NT2/D1 (cell line): Measurements from ENCODE around the gene RERE.

Experiments
- SUZ12 ChIP-seq: IDR thresholded peaks from 2 replicates; pipeline ENCODE4 v1.6.1; 2011; ENCODE audit not compliant: insufficient read length, insufficient read depth; ENCODE audit errors: extremely low read depth
- YY1 ChIP-seq: IDR thresholded peaks from 2 replicates; pipeline ENCODE4 v1.6.1; 2011; ENCODE audit not compliant: insufficient read length, insufficient read depth
- ZNF274 ChIP-seq: IDR thresholded peaks from 2 replicates; pipeline ENCODE4 v1.6.1; 2011; ENCODE audit warnings: mild to moderate bottlenecking, low read depth, low read length

DNA sequence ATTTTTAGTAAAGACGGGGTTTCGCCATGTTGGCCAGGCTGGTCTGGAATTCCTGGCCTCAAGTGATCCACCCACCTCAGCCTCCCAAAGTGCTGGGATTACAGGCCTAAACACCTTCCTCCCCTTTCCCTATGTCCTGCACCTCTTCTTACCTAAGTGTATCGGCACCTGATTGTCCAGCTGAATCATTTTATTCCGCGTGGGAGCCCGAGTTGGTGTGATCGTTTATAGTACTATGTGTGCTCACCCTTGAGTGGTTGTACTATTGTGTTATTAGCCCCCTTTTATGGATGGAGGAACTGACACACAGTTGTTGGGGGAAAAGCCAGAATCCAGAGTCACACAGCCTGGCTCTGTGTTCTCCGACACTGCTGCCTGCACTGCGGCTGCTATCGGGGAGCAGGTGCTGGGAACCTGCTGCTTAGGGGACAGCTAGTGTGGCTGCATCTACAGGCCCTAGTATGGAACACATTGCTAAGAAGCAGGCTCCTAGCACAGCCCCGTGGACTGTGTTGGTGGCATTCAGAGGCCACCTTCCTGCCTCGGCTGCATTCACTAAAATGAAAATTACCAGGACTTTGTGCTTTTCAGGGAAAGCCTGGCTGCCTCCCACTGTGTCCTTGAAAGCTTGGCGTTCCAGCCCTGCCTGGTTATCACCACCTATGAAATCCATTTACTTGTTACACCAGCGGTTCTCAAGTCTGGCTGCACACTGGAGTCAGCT, 39.4 kb upstream of the RERE start:
- TF ChIP-seq YY1, result no peak
- TF ChIP-seq ZNF274, result no peak
- TF ChIP-seq SUZ12, result no peak
